BJ (cell line): ENCODE results near the gene CLCA1. TPM values are rescaled to one million over a fixed set of nuclear protein-coding genes. Genes with fewer than 3 reads are reported as not detected.

Source experiments
- CTCF ChIA-PET: fragments of 350-600 bp; formaldehyde crosslinking; extraction: SDS; loops from one replicate; lab custom pipeline; 2021; ENCODE audit warnings: antibody characterized with exemption, inconsistent platforms; lab: Yijun Ruan, JAX
- POLR2A ChIA-PET: fragments of 300-600 bp; sonication (Branson Sonifier 250); formaldehyde crosslinking; extraction: SDS; loops from one replicate; lab custom pipeline; 2021; ENCODE audit warnings: antibody characterized with exemption; lab: Charles Lee
- DNase-seq: peaks from one replicate; pipeline ENCODE4 v3.0.0-alpha.2; 2011; ENCODE audit warnings: low read depth
- H3K27me3 ChIP-seq: 2 replicates; pipeline ENCODE4 v1.6.0; 2011; ENCODE audit warnings: low read length; ENCODE audit not compliant: control insufficient read depth, insufficient read depth
- H3K36me3 ChIP-seq: 2 replicates; pipeline ENCODE4 v1.5.1; 2011; ENCODE audit warnings: low read length; ENCODE audit not compliant: control insufficient read depth, insufficient read depth
- H3K4me3 ChIP-seq: 2 replicates; pipeline ENCODE4 v1.5.1; 2011; ENCODE audit warnings: low read depth, mild to moderate bottlenecking, control low read depth, low read length
- polyA plus RNA-seq: library from polyadenylated mRNA; depleted of rRNA; stranded (reverse); fragments of >200 nt; gene quantifications from 2 replicates; pipeline ENCODE4 v1.2.3, GENCODE V29; 2011; rRNA removed
- TF ChIP-seq, protein P1 (sequence below): IDR thresholded peaks from 2 replicates; pipeline ENCODE4 v1.5.1; 2011; ENCODE audit warnings: low read depth, mild to moderate bottlenecking, control low read depth, inconsistent platforms, low read length, moderate library complexity; ENCODE audit not compliant: insufficient read depth

CLCA1 gene
- polyA plus RNA-seq, 1 experiment: not detected

- Histone ChIP-seq H3K27me3 (no peaks in the 10 kb centered on the region), H3K36me3 (no peaks in the 10 kb centered on the region), H3K4me3 (no peak overlapping the region)
- TF ChIP-seq, protein P1, sequence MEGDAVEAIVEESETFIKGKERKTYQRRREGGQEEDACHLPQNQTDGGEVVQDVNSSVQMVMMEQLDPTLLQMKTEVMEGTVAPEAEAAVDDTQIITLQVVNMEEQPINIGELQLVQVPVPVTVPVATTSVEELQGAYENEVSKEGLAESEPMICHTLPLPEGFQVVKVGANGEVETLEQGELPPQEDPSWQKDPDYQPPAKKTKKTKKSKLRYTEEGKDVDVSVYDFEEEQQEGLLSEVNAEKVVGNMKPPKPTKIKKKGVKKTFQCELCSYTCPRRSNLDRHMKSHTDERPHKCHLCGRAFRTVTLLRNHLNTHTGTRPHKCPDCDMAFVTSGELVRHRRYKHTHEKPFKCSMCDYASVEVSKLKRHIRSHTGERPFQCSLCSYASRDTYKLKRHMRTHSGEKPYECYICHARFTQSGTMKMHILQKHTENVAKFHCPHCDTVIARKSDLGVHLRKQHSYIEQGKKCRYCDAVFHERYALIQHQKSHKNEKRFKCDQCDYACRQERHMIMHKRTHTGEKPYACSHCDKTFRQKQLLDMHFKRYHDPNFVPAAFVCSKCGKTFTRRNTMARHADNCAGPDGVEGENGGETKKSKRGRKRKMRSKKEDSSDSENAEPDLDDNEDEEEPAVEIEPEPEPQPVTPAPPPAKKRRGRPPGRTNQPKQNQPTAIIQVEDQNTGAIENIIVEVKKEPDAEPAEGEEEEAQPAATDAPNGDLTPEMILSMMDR: no peak
- POLR2A ChIA-PET: no interaction called here
- CTCF ChIA-PET: no interaction called here
- no peak for DNase-seq
Observed at GRCh38 chr1:86538775-86539174, 70.0 kb downstream of the CLCA1 start.

DNA sequence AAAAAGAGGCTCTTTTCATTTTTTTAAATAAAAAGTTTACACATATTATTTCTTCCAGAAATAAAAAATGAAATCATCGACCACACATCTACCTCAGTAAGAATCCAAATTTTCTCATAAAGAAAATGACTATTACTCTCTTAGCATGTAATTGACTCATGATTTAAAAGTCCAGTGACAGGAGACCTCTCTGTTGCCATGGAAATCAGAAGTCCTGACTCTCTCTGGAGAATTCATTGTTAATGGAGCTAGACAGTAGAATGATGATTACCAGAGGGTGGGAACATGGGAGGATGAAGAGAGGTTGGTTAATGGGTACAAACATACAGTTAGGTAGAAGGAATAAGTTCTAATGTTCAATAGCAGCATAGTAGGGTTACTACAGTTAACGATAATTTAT is 73.1 kb downstream of the CLCA1 start:
- Histone ChIP-seq H3K36me3 (no peaks in the 10 kb centered on the region), H3K27me3 (no peaks in the 10 kb centered on the region), H3K4me3 (no peak overlapping the region)
- DNase-seq: no peak
- TF ChIP-seq, protein P1: no peak
- CTCF ChIA-PET: no interaction called here
- POLR2A ChIA-PET: no interaction called here

DNA sequence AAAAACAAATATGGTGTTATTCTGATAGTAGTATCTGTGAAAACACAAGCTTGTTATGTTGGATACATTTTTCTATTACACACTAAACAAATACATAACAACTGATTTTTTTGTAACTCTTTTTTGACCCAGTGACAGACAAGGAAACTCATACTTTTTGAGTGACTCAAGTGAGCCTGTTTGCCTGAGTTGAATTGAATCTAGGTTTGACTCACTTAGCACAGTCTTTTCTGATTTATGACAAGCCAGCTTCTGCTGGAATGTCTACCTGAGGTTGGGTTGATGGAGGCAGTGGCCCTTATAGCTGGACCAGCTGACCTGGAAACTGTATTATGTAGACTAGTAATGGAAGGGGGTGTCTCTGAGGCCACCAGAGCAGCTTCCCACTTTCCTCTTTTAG is 73.9 kb downstream of the CLCA1 start:
- Histone ChIP-seq H3K27me3 (no peaks in the 10 kb centered on the region), H3K36me3 (no peaks in the 10 kb centered on the region), H3K4me3 (no peak overlapping the region)
- ChIA-PET CTCF (interaction anchor here (0.6 to 0.7 kb wide), 2 partner anchors 1282 to 1963 kb away, joined by 3 to 4 read pairs; no protein-coding TSS in a partner anchor), POLR2A (interaction anchor here (0.8 kb wide), 1 partner anchor 11 kb away, joined by 6 read pairs; no protein-coding TSS in a partner anchor)
- TF ChIP-seq, protein P1: no peak
- no peak for DNase-seq

DNA sequence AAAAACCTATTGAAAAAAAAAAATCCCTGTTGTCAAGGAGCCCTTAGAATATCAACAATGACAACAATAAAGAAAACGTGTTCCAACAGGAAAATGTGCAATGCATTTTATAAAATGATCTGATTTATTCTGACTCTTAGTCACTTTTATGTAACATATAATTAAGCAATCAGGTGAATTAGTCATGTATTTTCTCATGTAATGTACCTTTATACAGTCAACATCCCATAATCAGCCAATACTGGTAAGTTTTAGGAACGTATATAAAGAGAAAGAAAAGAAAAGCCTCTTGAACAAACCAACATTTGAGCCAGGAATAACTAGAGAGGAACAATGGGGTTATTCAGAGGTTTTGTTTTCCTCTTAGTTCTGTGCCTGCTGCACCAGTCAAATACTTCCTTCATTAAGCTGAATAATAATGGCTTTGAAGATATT is 78.1 kb downstream of the CLCA1 start, which contains the start of gene CLCA4:
Gene CLCA4 (plus strand): TSS at position 292 of the 435 bp plus-strand sequence. CDS start 42 bp downstream, at position 334.
- DNase-seq: no peak
- no peaks in the 10 kb centered on the region for H3K27me3 ChIP-seq
- no peaks in the 10 kb centered on the region for H3K36me3 ChIP-seq
- ChIA-PET POLR2A (no interaction called here), CTCF (interaction anchor here (0.6 kb wide), 1 partner anchor 72 kb away, joined by 5 read pairs; no protein-coding TSS in a partner anchor)
- TF ChIP-seq, protein P1: no peak
- H3K4me3 ChIP-seq: no peak within 1 kb of the TSS

DNA sequence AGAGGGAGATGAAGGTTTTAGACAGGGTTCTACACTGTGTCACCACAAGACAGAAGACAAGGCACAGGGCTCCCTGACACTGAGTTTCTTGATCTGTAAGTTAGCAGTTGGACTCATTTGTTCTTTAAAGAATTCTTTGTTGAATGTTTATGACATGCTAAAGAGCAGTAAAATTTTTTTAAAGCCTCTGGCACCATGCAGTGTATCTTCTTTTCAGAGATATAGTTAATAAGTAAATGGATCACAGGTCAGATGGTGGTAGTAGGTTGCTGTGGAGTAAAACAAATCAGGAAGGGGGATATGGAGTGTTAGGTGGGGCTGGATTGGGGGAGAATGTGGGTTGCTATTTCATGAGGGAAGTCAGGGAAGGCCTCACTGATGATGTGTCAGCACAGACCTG is 80.1 kb downstream of the CLCA1 start:
- no peak overlapping the region for H3K4me3 ChIP-seq
- no peaks in the 10 kb centered on the region for H3K36me3 ChIP-seq
- ChIA-PET CTCF (no interaction called here), POLR2A (no interaction called here)
- DNase-seq: no peak
- TF ChIP-seq, protein P1: no peak
- H3K27me3 ChIP-seq: no peaks in the 10 kb centered on the region

Other genes starting within 250 kb of the CLCA1 start
- gene ODF2L, start 72.6 kb upstream of the CLCA1 start, polyA plus RNA-seq: 5.9 and 11.9 TPM in 2 replicates
- gene CLCA2, start 44.8 kb upstream of the CLCA1 start, polyA plus RNA-seq: 0.42 and 1.0 TPM in 2 replicates
- gene CLCA4, start 78.2 kb downstream of the CLCA1 start, polyA plus RNA-seq: not detected in 2 replicates
- gene SH3GLB1, start 235.6 kb downstream of the CLCA1 start, polyA plus RNA-seq: 33.9 and 61.9 TPM in 2 replicates